Esophagus squamous epithelium (tissue), 4 donors: ENCODE results near the gene NEDD4L.

ENCODE experiments used
- POLR2A ChIP-seq, 4 donors: fragments of 450-650 bp; IDR thresholded peaks; one replicate each; pipeline ENCODE4 v1.6.1; 2017; ENCODE audit warnings: antibody characterized with exemption in 4 of 4, mild to moderate bottlenecking in 4 of 4, moderate library complexity in 3 of 4
- TF ChIP-seq, protein P1 (sequence below), 6 experiments: fragments of 450-650 bp in 4 of 6; fragments of 200-600 bp in 2 of 6; sonication (generic) in 2 of 6; IDR thresholded peaks; one replicate each; pipeline ENCODE4 v1.5.1; 2016 to 2019; ENCODE audit warnings: antibody characterized with exemption in 6 of 6, mild to moderate bottlenecking in 4 of 6, moderate library complexity in 4 of 6

DNA sequence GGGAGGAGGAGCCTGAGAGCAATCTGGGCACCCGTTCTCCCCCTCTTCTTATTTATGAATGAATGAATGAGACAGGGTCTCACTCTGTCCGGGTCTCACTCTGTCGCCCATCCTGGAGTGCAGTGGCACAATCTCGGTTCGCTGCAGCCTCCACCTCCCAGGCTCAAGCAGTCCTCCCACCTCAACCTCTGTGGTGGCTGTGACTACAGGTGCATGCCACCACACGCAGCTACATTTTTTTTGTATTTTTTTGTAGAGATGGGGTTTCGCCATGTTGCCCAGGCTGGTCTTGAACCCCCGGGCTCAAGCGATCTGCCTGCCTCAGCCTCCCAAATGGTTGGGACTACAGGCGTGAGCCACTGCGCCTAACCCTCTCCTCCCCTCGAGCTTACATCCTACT is 198.4 kb downstream of the NEDD4L start:
- TF ChIP-seq, protein P1, sequence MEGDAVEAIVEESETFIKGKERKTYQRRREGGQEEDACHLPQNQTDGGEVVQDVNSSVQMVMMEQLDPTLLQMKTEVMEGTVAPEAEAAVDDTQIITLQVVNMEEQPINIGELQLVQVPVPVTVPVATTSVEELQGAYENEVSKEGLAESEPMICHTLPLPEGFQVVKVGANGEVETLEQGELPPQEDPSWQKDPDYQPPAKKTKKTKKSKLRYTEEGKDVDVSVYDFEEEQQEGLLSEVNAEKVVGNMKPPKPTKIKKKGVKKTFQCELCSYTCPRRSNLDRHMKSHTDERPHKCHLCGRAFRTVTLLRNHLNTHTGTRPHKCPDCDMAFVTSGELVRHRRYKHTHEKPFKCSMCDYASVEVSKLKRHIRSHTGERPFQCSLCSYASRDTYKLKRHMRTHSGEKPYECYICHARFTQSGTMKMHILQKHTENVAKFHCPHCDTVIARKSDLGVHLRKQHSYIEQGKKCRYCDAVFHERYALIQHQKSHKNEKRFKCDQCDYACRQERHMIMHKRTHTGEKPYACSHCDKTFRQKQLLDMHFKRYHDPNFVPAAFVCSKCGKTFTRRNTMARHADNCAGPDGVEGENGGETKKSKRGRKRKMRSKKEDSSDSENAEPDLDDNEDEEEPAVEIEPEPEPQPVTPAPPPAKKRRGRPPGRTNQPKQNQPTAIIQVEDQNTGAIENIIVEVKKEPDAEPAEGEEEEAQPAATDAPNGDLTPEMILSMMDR (IDR thresholded peaks at IDR 0.05): no peak
- no peak for TF ChIP-seq POLR2A (IDR thresholded peaks at IDR 0.05)
